NCI-H2227 (cell line): Measurements from ENCODE around the gene ASTN2.

Source experiments
- DNase-seq: peaks from one replicate; lab custom pipeline; 2025; ENCODE audit not compliant: unreplicated experiment; lab: John Stamatoyannopoulos, UW

Gene ASTN2

GRCh38 chr9:116774421-116775180 lies 640.3 kb downstream of the ASTN2 start:
- peak; percentile 48 for DNase-seq

DNA sequence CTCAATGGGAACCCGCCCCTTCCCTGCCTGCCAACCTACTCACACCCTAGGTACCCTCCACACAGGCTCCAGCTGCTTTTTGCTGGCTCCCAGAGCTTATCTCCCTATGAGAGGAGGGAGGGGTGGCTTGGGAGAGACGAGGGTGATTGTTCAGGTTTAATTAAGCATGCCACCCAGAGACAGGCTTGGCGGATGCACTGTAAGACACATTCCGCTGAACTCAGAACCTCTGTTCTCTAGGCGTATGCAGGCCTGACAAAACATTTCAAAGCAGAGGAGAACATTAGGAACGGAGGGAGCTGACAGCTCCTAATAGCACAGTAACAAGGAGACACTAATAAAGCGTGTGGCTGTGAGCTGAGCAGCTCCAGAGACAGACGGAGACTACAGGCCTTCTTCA lies 647.6 kb downstream of the ASTN2 start:
- DNase-seq = no peak

DNA sequence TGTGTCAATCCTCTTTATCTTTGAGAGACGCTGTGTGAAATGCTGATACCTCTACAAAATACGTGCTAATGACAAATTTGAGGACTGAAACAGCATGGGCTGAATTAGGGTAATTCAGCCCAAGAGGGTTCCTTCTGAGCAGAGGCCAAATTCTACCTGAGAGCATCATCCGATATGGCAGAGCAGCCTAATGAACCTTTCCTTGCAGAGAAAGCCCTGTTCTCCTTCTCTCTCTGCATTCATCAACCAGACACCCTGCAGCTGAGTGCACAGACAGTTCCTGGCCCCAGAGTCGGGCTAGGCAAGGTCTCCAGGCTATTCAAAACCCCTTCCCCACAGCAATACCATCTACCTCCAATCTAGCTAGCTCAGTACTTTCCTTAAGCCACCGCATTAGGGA lies 649.8 kb downstream of the ASTN2 start:
- no peak for DNase-seq

DNA sequence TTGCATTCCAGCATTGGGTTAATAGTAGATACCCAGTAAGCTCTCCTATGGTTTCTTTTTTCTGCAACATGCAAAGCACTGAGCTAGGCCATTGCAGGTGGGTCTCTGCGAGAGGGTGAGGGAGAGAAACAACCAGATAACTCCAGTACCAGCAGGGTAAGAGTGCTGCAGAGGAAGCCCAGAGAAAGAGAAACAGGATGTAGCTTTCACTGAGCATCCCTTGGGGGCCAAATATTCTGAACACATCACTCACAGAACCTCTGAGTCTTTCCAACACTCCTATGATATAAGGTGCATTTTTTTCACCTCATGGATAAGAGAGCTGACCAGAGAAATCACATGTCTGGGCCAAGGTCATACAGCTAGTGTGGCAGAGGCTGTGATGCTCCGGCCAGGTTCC lies 651.1 kb downstream of the ASTN2 start:
- no peak for DNase-seq

DNA sequence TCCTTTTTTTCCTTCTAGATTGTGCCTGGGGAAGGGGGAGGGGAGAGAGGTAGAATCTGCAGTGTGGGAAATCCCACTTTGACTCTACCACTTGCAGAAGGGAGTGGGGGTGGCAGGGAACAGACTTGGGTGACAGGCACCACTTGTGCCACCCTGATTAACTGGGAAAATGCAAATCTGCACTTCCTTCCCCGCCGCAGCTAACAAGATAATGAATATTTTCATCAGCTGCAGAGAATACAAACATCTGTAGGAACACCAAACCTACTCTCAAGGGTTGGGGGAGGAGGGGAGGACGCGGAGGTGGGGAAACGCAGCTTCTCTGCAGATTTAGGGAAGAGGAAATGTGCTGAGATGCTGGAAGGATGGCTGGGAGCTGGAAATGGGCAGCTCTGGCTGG lies 654.2 kb downstream of the ASTN2 start:
- DNase-seq = no peak

- DNase-seq = no peak
Observed at GRCh38 chr9:116757030-116757429, 657.8 kb downstream of the ASTN2 start.

GRCh38 chr9:116753389-116753788 lies 661.5 kb downstream of the ASTN2 start:
- no peak for DNase-seq

- no peak for DNase-seq
Observed at GRCh38 chr9:116750510-116750909, 664.3 kb downstream of the ASTN2 start.

GRCh38 chr9:116749772-116750171 lies 665.1 kb downstream of the ASTN2 start:
- no peak for DNase-seq

GRCh38 chr9:116749176-116749575 lies 665.7 kb downstream of the ASTN2 start:
- no peak for DNase-seq

DNA sequence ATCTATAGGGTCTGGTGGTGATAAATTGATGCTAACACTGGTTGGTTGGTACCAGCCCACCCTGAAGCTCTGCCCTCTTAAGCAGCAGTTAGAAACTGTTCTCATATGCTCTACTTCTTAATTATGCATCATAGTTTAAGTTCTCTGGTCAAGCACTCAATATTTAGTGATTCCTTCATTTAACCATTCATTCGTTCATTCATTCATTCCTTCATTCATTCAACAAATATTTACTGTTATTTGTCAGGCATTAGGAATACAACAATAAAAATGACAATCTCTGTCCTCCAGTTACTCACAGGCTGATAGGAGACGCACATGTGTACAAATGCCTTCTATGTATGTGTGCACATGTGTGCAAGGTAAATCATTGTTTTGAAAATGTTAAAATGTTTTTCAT lies 673.1 kb downstream of the ASTN2 start:
- DNase-seq = no peak

- DNase-seq = no peak
Observed at GRCh38 chr9:116741086-116741740, 673.6 kb downstream of the ASTN2 start.

GRCh38 chr9:116737152-116737546 lies 677.7 kb downstream of the ASTN2 start:
- DNase-seq = peak; percentile 89

- no peak for DNase-seq
Observed at GRCh38 chr9:116736399-116737151, 678.3 kb downstream of the ASTN2 start.

GRCh38 chr9:116733010-116733641 lies 681.7 kb downstream of the ASTN2 start:
- no peak for DNase-seq

DNA sequence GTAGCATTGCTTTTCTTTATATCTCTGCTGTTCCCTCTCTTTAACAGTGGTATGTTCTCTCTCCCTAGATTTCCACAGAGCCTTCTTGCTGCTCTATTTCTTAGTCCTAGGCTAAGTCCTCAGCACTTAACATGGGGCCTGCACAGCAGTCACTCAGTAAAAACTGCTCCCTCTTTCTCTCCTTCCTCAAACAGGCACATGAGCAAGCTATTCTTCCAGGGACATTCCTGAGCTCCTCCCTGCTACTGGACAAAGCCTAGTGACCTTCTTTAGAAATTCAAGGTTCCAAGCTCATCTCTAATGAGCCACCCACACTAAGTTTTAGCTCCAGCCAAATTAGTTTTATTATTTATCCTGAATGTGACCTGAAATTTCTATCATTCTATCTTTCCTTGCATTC lies 688.3 kb downstream of the ASTN2 start:
- DNase-seq = no peak

DNA sequence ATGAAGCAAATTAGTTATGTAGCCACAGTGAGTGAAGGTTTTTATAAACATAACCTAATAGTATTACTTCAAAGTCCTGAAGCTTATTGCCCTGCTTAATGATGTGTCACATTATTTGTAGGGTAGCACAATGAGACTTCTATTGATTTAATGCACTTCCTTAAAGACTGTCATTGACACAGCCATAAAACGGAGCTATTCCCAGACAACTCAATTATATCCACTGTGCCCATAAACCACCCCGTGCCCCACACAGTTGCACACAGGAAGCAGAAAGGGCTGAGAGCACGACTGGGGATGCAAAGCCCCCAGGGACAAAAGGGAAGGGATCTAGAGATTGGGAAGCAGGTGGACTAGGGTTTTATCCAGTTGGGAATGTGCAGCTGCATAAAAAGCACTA lies 690.7 kb downstream of the ASTN2 start:
- DNase-seq = no peak

- no peak for DNase-seq
Observed at GRCh38 chr9:116721944-116722343, 692.9 kb downstream of the ASTN2 start.

GRCh38 chr9:116721411-116721810 lies 693.4 kb downstream of the ASTN2 start:
- no peak for DNase-seq

DNA sequence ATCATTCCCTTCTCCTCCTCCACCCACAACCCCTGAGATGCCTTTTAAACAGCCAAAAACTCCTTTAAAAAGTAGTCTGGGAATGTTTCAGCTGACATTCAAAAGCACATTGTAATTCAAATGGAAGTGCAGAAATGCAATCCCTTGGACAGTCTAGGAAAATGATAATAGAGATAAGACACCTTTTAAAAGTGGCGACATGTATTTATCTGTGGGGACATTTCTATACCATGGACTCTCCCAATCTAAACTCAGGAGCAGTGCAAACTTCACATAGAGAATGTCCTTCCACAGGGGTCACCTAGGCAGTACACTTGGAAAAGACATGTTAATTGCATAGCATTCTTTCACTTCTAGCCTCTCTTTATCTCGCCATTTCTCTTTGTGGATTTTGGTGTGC lies 694.7 kb downstream of the ASTN2 start:
- no peak for DNase-seq

GRCh38 chr9:116718111-116718510 lies 696.7 kb downstream of the ASTN2 start:
- DNase-seq = no peak

DNA sequence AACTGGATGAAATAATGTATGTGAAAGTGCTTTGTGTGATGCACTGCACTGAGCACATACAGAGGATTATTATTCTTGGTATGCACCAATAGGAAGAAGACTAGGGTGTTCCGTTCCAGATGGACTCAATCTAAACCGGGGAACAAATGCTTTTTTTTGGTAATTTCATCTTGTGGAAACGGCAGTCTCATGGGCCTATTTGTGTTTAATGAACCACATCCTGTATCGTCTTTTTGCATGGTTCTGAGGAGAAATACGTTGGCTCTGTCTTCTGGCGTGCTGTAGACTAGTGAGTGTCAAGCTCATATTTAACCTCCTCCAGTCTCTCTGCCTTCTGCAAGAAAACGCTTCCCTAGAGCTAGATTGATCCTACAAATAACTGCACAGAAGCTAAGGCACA lies 697.7 kb downstream of the ASTN2 start:
- DNase-seq = no peak
